Lower lobe of right lung (tissue), 2 donors: Measurements from ENCODE around the gene EPPIN. TPM values are rescaled to one million over a fixed set of nuclear protein-coding genes. Genes with fewer than 3 reads are reported as not detected.

ENCODE experiments used
- ATAC-seq, 2 donors: fragments of 200-7000 bp; cut with Tn5 transposase; one replicate each; pipeline ENCODE4 v1.9.1; 2020 to 2022; ENCODE audit warnings: mild to moderate bottlenecking in 2 of 2, moderate library complexity in 2 of 2
- DNase-seq: peaks from one replicate; pipeline ENCODE4 v3.0.0-alpha.2; 2020
- H3K27ac ChIP-seq: fragments of 200-600 bp; one replicate; pipeline ENCODE4 v1.8.0; 2022
- H3K27me3 ChIP-seq: fragments of 200-600 bp; one replicate; pipeline ENCODE4 v1.8.0; 2022; ENCODE audit warnings: low read depth
- H3K36me3 ChIP-seq: fragments of 200-600 bp; one replicate; pipeline ENCODE4 v1.8.0; 2022; ENCODE audit warnings: mild to moderate bottlenecking
- H3K4me1 ChIP-seq: fragments of 200-600 bp; one replicate; pipeline ENCODE4 v1.8.0; 2022
- H3K4me3 ChIP-seq: fragments of 200-600 bp; one replicate; pipeline ENCODE4 v1.8.0; 2022; ENCODE audit warnings: mild to moderate bottlenecking
- H3K9me3 ChIP-seq: fragments of 200-600 bp; one replicate; pipeline ENCODE4 v1.8.0; 2022
- intact Hi-C: fragments of 100-400 bp; cut with DNase I; formaldehyde crosslinking; loops from one replicate; pipeline ENCODE4 v1.11.0; 2022
- total RNA-seq: library from RNA; stranded (reverse); fragmentation: NEBNext Ultra II Directional; extraction: Animal tissue kit (Norgen Biotek cat#: 25700); gene quantifications from one replicate; pipeline ENCODE4 v1.2.1, GENCODE V29; 2021
- TF ChIP-seq, protein P1 (sequence below): fragments of 200-600 bp; IDR thresholded peaks from one replicate; pipeline ENCODE4 v1.8.0; 2022; ENCODE audit warnings: antibody characterized with exemption, mild to moderate bottlenecking
- donor health status: DM: no; HTN: yes; CAD: no; lungs with severe emphysema.

Gene EPPIN
- total RNA-seq, 1 donor from 2014 or later = 0.38 TPM

DNA sequence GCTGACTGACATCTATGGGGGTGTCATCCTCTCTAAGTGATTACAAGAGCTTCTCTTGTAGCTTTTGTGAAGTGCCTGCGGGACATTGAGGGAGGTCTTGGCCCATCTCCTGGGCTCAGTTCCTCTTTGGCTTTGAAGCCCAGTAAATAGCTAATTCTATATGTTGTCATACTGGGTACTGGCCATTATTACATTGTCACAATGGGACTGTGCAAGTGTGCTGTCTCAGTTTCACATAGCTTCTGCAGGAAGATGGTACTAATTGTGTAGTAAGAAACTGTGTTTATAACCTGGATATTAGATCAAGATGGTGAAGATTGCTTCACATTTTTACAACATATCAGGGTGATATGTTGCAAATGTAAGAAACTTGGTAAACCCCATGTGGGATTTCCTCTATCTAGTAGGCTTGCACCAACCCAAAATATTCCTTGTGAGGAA, 51.7 kb downstream of the EPPIN start:
- ATAC-seq = peak; percentile 60 to 68
- TF ChIP-seq, protein P1, sequence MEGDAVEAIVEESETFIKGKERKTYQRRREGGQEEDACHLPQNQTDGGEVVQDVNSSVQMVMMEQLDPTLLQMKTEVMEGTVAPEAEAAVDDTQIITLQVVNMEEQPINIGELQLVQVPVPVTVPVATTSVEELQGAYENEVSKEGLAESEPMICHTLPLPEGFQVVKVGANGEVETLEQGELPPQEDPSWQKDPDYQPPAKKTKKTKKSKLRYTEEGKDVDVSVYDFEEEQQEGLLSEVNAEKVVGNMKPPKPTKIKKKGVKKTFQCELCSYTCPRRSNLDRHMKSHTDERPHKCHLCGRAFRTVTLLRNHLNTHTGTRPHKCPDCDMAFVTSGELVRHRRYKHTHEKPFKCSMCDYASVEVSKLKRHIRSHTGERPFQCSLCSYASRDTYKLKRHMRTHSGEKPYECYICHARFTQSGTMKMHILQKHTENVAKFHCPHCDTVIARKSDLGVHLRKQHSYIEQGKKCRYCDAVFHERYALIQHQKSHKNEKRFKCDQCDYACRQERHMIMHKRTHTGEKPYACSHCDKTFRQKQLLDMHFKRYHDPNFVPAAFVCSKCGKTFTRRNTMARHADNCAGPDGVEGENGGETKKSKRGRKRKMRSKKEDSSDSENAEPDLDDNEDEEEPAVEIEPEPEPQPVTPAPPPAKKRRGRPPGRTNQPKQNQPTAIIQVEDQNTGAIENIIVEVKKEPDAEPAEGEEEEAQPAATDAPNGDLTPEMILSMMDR = no peak
- no peak overlapping the region for H3K4me3 ChIP-seq
- H3K27ac ChIP-seq = no peak overlapping the region
- H3K27me3 ChIP-seq = peaks cover 12% of the 10 kb centered on the region
- no peaks in the 10 kb centered on the region for H3K9me3 ChIP-seq
- intact Hi-C loops = no loop called here
- no peaks in the 10 kb centered on the region for H3K4me1 ChIP-seq
- H3K36me3 ChIP-seq = no peaks in the 10 kb centered on the region
- DNase-seq = peak; percentile 49

Other genes starting within 250 kb of the EPPIN start
- gene RBPJL, start 240.6 kb downstream of the EPPIN start, total RNA-seq = not detected
- not detected for gene MATN4, start 239.1 kb downstream of the EPPIN start, total RNA-seq
- gene SDC4, start 199.0 kb downstream of the EPPIN start, total RNA-seq = 259 TPM
- 69.3 TPM for gene SYS1, start 184.2 kb downstream of the EPPIN start, total RNA-seq
- not detected for gene TP53TG5, start 169.1 kb downstream of the EPPIN start, total RNA-seq
- gene DBNDD2, start 139.1 kb downstream of the EPPIN start, total RNA-seq = 82.2 TPM
- 78.7 TPM for gene PIGT, start 131.3 kb downstream of the EPPIN start, total RNA-seq
- gene WFDC2, start 77.6 kb downstream of the EPPIN start, total RNA-seq = 172 TPM
- gene SPINT3, start 31.8 kb downstream of the EPPIN start, total RNA-seq = not detected
- gene WFDC6, start 7.9 kb downstream of the EPPIN start, total RNA-seq = not detected
- not detected for gene WFDC8, start 31.9 kb upstream of the EPPIN start, total RNA-seq
- gene WFDC10A, start 82.3 kb upstream of the EPPIN start, total RNA-seq = not detected
- not detected for gene WFDC9, start 83.9 kb upstream of the EPPIN start, total RNA-seq
- not detected for gene WFDC11, start 122.8 kb upstream of the EPPIN start, total RNA-seq
- not detected for gene WFDC13, start 154.6 kb upstream of the EPPIN start, total RNA-seq
- gene WFDC10B, start 157.6 kb upstream of the EPPIN start, total RNA-seq = 1.2 TPM
- not detected for gene SPINT4, start 174.9 kb upstream of the EPPIN start, total RNA-seq
- 3.4 TPM for gene WFDC3, start 244.5 kb upstream of the EPPIN start, total RNA-seq
- 30.8 TPM for gene DNTTIP1, start 244.6 kb upstream of the EPPIN start, total RNA-seq